HCT116 (cell line): ENCODE measurements around the gene PDPK1.
"Not testable (repeated sequence)": the region's sequence is repeated elsewhere in the genome, so short reads cannot be mapped to it uniquely, and the experiment has no call there.

ENCODE experiments used
- RAD21 ChIP-seq: IDR thresholded peaks from 2 replicates; pipeline ENCODE4 v1.6.1; 2012; ENCODE audit warnings: low read depth, mild to moderate bottlenecking
- TF ChIP-seq, protein P1 (sequence below), 3 experiments: fragments of 200-600 bp in 1 of 3; sonication (generic) in 1 of 3; IDR thresholded peaks in 2 of 3; conservative IDR thresholded peaks in 1 of 3; 2 replicates each; pipeline ENCODE4 v1.5.1; 2012 to 2017; ENCODE audit warnings: low read depth in 2 of 3, low read length in 2 of 3, antibody characterized with exemption in 1 of 3, borderline replicate concordance in 1 of 3, control low read depth in 1 of 3, mild to moderate bottlenecking in 1 of 3, mixed read lengths in 1 of 3, mixed run types in 1 of 3, moderate library complexity in 1 of 3; ENCODE audit not compliant: insufficient read depth in 1 of 3

DNA sequence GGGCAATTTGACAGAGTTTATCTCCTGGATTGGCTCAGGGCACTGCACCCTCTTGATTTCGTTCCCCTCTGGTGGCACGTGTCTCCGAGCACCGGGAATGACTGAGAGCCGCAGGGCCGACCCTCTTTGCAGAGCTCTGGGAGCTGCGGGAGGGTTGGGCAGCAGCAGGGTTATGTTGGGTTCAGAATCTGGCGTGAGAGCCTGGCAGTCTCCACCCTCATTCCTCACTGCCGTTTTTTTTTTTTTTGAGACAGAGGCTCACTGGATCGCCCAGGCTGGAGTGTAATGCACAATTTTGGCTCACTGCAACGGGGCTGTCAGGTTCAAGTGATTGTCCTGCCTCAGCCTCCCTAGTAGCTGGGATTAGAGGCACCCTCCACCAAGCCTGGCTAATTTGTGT, 71.5 kb downstream of the PDPK1 start:
- not testable (repeated sequence) for TF ChIP-seq RAD21
- TF ChIP-seq, protein P1, sequence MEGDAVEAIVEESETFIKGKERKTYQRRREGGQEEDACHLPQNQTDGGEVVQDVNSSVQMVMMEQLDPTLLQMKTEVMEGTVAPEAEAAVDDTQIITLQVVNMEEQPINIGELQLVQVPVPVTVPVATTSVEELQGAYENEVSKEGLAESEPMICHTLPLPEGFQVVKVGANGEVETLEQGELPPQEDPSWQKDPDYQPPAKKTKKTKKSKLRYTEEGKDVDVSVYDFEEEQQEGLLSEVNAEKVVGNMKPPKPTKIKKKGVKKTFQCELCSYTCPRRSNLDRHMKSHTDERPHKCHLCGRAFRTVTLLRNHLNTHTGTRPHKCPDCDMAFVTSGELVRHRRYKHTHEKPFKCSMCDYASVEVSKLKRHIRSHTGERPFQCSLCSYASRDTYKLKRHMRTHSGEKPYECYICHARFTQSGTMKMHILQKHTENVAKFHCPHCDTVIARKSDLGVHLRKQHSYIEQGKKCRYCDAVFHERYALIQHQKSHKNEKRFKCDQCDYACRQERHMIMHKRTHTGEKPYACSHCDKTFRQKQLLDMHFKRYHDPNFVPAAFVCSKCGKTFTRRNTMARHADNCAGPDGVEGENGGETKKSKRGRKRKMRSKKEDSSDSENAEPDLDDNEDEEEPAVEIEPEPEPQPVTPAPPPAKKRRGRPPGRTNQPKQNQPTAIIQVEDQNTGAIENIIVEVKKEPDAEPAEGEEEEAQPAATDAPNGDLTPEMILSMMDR (IDR thresholded peaks at IDR 0.05 in 2 of 3, conservative IDR thresholded peaks at IDR 0.05 in 1 of 3; ENCODE audit: borderline replicate concordance in 1 of 3, insufficient read depth in 1 of 3, low read depth in 2 of 3, low read length in 2 of 3), result not testable (repeated sequence)
